ENCODE data around the gene AQP6.

- no peak for TF ChIP-seq ZNF8 (CRISPR knock-in tag; IDR thresholded peaks at IDR 0.05)
- TF ChIP-seq, protein P1, sequence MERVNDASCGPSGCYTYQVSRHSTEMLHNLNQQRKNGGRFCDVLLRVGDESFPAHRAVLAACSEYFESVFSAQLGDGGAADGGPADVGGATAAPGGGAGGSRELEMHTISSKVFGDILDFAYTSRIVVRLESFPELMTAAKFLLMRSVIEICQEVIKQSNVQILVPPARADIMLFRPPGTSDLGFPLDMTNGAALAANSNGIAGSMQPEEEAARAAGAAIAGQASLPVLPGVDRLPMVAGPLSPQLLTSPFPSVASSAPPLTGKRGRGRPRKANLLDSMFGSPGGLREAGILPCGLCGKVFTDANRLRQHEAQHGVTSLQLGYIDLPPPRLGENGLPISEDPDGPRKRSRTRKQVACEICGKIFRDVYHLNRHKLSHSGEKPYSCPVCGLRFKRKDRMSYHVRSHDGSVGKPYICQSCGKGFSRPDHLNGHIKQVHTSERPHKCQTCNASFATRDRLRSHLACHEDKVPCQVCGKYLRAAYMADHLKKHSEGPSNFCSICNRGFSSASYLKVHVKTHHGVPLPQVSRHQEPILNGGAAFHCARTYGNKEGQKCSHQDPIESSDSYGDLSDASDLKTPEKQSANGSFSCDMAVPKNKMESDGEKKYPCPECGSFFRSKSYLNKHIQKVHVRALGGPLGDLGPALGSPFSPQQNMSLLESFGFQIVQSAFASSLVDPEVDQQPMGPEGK (CRISPR knock-in tag; IDR thresholded peaks at IDR 0.05; ENCODE audit: borderline replicate concordance) = no peak
- TF ChIP-seq GLIS3 (CRISPR knock-in tag; IDR thresholded peaks at IDR 0.05) = no peak
- TF ChIP-seq, protein P2, sequence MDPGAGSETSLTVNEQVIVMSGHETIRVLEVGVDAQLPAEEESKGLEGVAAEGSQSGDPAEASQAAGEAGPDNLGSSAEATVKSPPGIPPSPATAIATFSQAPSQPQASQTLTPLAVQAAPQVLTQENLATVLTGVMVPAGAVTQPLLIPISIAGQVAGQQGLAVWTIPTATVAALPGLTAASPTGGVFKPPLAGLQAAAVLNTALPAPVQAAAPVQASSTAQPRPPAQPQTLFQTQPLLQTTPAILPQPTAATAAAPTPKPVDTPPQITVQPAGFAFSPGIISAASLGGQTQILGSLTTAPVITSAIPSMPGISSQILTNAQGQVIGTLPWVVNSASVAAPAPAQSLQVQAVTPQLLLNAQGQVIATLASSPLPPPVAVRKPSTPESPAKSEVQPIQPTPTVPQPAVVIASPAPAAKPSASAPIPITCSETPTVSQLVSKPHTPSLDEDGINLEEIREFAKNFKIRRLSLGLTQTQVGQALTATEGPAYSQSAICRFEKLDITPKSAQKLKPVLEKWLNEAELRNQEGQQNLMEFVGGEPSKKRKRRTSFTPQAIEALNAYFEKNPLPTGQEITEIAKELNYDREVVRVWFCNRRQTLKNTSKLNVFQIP (CRISPR knock-in tag; IDR thresholded peaks at IDR 0.05; ENCODE audit: borderline replicate concordance, low read depth) = no peak
- no peak for TF ChIP-seq CSDC2 (CRISPR knock-in tag; IDR thresholded peaks at IDR 0.05)
- no peak for TF ChIP-seq ZFP30 (CRISPR knock-in tag; IDR thresholded peaks at IDR 0.05)
- TF ChIP-seq PPARA (CRISPR knock-in tag; IDR thresholded peaks at IDR 0.05; ENCODE audit: borderline replicate concordance) = no peak
- TF ChIP-seq OSR1 (CRISPR knock-in tag; IDR thresholded peaks at IDR 0.05) = no peak
- TF ChIP-seq ESRRG (CRISPR knock-in tag; IDR thresholded peaks at IDR 0.05) = no peak
- TF ChIP-seq, protein P3, sequence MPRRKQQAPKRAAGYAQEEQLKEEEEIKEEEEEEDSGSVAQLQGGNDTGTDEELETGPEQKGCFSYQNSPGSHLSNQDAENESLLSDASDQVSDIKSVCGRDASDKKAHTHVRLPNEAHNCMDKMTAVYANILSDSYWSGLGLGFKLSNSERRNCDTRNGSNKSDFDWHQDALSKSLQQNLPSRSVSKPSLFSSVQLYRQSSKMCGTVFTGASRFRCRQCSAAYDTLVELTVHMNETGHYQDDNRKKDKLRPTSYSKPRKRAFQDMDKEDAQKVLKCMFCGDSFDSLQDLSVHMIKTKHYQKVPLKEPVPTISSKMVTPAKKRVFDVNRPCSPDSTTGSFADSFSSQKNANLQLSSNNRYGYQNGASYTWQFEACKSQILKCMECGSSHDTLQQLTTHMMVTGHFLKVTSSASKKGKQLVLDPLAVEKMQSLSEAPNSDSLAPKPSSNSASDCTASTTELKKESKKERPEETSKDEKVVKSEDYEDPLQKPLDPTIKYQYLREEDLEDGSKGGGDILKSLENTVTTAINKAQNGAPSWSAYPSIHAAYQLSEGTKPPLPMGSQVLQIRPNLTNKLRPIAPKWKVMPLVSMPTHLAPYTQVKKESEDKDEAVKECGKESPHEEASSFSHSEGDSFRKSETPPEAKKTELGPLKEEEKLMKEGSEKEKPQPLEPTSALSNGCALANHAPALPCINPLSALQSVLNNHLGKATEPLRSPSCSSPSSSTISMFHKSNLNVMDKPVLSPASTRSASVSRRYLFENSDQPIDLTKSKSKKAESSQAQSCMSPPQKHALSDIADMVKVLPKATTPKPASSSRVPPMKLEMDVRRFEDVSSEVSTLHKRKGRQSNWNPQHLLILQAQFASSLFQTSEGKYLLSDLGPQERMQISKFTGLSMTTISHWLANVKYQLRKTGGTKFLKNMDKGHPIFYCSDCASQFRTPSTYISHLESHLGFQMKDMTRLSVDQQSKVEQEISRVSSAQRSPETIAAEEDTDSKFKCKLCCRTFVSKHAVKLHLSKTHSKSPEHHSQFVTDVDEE (CRISPR knock-in tag; IDR thresholded peaks at IDR 0.05) = no peak
- TF ChIP-seq RARB (CRISPR knock-in tag; IDR thresholded peaks at IDR 0.05) = no peak
- TF ChIP-seq TOX (CRISPR knock-in tag; IDR thresholded peaks at IDR 0.05; ENCODE audit: borderline replicate concordance) = no peak
- TF ChIP-seq ARNTL (CRISPR knock-in tag; IDR thresholded peaks at IDR 0.05; ENCODE audit: borderline replicate concordance, low read depth) = no peak
Measured at GRCh38 chr12:50026691-50027090, 53.9 kb downstream of the AQP6 start.
